Right renal cortex interstitium (tissue), 3 donors: ENCODE results near the gene SMAD4. TPM values are rescaled to one million over a fixed set of nuclear protein-coding genes. Genes with fewer than 3 reads are reported as not detected.
"Not testable (repeated sequence)": the region's sequence is repeated elsewhere in the genome, so short reads cannot be mapped to it uniquely, and the experiment has no call there.

Experiments used
- DNase-seq, 3 donors: peaks; one replicate each; pipeline ENCODE4 v3.0.0-alpha.2; 2013; ENCODE audit warnings: low read depth in 3 of 3, low spot score in 2 of 3
- polyA plus RNA-seq, 3 donors: library from polyadenylated mRNA; unstranded; fragments of 120-200 nt; gene quantifications; one replicate each; pipeline ENCODE4 v1.2.1, GENCODE V29; 2013; ENCODE audit not compliant: insufficient read length in 3 of 3

SMAD4 gene
- 100 to 1,000 TPM; 173 to 182 (median 175) TPM for polyA plus RNA-seq

GRCh38 chr18:51029694-51030536 lies at the start of gene SMAD4:
SMAD4 (plus strand) TSS chr18:51030213; CDS start chr18:51047047, 16,834 bp downstream.
- DNase-seq = peak; percentile 89 to 95 (median 95)

GRCh38 chr18:50981381-50981780 lies 48.6 kb upstream of the SMAD4 start:
- no peak for DNase-seq

- no peak for DNase-seq
These were observed 47.8 kb upstream of the SMAD4 start for GRCh38 chr18:50982086-50982801.

DNA sequence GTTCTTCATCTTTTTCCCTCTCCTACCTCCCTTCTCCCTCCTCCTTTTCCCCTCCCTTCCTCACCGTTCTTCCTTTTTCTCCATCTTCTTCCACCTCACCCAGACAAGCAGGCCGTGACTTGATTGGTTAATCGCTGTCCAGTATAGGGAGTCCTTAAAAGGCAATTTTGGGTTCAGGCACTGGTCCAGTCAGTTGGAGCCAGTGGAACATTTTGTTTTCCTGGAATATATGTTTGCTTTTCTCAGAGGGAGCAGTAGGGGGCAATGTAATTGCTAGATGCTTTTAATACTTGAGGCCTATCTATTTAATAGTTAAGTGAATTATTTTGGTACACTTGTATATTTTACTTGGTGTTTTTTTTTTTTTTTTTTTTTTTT lies 47.2 kb upstream of the SMAD4 start:
- no peak for DNase-seq

DNA sequence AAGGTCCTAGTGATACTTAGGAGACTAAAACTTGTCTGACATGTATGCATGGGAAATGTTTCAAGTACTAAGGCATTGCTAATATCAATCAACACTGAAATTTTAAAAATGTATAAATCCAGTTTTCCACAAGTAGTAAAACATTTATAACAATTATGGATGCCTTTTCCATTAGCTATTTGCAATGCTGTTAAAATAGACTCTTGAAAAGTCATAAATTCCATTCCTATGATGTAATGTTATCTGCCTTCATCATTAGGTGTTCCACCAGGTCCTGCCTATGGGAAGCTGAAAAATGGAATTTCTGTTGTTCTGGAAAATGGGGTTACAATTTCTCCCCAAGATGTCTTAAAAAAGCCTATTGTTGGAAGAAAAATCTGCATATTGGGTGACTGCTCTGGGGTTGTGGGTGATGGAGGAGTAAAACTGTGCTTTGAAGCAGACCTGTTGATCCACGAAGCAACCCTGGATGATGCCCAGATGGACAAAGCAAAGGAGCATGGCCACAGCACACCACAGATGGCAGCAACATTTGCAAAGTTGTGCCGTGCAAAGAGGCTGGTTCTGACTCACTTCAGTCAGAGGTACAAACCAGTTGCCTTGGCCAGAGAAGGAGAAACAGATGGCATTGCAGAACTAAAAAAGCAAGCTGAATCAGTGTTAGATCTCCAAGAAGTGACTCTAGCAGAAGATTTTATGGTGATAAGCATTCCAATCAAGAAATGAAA lies 43.5 kb upstream of the SMAD4 start:
- DNase-seq = no peak

- DNase-seq = no peak
These were observed 42.8 kb upstream of the SMAD4 start for GRCh38 chr18:50987261-50987660.

GRCh38 chr18:50989711-50990110 lies 40.3 kb upstream of the SMAD4 start:
- DNase-seq = no peak

DNA sequence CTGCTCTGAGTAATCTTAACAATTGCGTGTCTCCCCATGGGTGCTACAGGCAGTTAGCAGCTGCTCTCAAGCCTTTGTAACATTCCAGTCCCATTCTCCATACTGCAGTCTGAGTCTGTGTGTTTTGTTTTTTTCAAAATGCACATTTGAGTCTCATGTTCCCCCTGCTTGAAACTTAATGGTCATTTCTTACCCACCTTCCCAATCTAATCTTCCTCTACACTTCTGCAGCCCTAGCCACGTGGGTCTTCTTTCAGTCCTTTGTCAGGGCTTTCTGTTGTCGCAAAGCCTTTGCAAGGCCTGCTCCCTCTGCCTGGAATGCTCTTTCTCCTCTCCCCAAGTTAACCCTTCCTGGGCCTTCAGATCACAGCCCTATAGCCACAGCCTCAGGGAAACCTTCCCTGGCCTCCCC lies 37.7 kb upstream of the SMAD4 start:
- DNase-seq = no peak

- DNase-seq = no peak
These were observed 36.0 kb upstream of the SMAD4 start for GRCh38 chr18:50994031-50994430.

- DNase-seq = not testable (repeated sequence)
These were observed 26.8 kb upstream of the SMAD4 start for GRCh38 chr18:51003174-51003573.

DNA sequence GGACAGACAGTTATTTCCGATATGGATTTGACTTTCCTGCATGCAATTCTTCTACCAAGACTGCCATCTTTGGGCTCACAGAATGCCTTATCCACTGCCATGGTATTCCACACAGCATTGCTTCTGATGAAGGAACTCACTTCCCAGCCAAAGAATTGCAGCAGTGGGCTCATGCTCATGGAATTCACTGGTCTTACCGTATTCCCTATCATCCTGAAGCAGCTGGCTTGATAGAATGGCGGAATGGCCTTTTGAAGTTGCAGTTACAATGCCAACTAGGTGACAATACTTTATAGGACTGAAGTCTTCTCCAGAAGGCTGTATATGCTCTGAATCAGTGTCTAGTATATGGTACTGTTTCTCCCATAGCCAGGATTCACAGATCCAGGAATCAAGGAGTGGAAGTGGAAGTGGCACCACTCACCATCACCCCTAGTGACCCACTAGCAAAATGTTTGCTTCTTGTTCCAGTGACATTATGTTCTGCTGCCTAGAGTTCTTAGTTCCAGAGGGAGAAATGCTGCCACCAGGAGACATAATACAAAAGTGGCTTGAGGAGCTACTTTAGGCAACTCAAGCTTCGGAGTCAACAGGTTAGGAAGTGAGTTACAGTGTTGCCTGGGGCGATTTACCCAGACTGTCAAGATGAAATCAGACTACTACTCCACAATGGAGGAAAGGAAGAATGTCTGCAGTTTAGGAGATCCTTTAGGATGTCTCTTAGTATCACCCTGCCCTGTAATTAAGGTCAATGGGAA lies 23.8 kb upstream of the SMAD4 start:
- no peak for DNase-seq

DNA sequence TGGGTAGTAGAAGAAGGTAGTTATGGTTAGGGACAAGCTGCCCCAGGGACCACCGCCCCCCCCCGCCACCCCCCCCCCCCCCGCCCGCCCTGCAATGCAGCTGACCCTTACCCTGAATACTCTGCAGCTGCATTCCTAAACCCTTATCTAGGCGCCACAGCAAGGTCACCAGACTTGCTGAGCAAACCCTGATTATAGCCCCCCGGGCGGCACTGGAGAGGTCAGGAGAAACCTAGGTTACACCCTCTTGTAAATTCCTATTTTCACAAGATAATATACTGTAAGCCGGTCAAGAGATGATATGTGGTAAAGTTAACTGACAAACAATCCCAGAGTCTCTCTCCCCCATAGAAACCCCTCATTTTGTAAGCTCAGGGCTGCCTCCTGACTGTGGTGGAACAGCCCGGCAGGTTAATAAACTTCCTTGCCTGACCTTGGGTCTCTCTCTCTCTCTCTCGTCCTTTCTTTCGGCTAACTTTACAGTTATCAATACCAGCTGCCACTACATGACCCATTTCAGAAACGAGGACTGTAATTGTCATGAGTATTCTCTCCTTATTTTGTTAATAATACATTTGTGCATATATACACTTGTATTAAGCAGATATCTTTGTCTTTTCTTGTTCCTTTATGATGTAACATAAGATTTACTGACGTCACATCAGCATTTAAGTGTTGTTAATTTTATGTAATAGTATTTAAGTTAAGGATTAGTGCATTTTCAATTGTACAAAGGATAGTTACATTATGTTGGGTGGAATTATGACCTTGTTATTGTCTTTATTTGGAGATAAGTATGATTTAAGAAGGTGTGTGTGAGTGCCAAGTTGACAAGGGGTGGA lies 22.8 kb upstream of the SMAD4 start:
- no peak for DNase-seq

DNA sequence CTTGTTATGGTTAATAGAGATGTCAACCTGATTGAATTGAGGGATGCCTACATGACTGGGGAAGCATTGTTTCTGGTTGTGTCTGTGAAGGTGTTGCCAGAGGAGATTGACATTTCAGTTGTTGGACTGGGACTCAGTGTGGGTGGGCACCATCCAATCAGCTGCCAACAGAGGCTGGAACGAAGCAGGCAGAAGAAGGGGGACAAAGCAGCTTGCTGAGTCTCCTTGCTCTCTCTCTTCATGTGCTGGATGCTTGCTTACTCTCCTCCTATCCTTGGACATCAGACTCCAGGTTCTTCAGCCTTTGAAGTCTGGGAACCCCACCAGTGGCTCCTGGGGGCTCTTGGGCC lies 22.2 kb upstream of the SMAD4 start:
- DNase-seq = no peak

DNA sequence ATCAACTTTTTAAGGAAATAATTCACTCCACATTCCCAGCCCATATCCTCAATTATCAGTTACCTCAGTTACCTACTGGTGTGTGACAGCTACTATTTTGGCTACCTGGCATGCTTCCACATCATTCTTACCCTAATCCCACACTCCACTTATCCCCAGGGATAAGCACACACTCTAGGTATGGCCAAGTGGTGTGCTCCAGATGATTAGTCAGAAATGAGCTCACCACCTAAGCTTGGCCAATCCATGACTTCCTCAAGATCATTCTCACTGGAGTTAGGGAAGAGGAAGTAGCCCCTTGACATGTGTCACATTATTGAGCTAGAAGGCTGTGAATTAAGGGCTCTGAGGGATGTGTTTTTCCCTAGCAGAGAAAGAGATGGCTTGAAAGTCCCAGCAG lies 20.9 kb upstream of the SMAD4 start:
- no peak for DNase-seq

GRCh38 chr18:51010218-51010617 lies 19.8 kb upstream of the SMAD4 start:
- DNase-seq = no peak

DNA sequence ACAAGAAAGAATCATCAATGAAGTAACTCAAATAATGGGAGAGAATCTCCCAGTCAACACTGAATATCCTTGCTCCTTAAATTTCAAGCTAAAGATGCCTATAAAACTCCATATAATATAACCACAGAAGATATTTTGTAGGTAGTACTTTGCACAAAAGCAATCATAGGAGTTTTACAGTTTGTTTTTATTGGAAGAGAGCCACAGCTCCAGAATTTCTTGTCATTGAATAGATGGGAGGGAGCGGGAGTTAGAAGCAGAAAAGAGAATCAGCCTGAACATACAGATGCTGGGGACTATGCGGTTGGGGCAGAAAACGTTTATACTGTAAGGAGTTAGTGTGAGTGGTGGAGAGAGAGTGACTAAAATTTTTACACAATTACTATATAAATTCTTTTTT lies 18.3 kb upstream of the SMAD4 start:
- DNase-seq = no peak

DNA sequence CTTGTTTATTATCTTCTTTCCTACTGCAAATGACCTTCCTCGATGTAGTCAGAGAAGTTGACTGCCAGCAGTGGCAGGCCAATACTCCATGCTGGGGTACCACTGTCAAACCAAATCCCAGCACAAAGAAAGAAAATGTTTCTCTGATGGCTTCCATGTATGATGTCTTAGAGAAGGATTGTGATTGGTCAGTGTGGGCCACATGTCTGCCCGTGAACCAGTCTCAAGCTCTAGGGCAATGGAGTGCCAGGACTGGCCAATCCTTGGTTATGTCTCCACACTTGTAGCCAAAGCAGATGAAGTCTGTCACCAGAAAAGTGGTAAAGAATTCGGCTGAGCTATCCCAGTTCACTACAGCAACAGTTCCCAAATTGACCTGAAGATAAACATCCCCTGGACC lies 17.6 kb upstream of the SMAD4 start:
- DNase-seq = no peak

DNA sequence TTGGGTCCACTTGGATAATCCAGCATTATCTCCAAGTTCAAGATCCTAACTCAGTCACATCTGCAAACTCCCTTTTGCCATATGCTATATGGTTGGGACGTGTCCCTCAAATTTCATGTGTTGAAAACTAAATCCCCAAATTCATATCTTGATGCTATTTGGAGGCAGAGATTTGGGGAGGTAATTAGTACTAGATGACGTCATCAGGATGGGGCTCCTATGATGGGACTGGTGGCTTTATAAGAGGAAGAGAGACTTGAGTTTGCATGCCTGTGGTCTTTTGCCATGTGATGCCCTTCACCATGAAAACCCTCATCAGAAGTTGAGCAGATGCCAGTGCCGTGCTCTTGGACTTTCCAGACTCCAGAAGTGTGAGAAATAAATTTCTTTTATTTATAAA lies 16.8 kb upstream of the SMAD4 start:
- DNase-seq = no peak

DNA sequence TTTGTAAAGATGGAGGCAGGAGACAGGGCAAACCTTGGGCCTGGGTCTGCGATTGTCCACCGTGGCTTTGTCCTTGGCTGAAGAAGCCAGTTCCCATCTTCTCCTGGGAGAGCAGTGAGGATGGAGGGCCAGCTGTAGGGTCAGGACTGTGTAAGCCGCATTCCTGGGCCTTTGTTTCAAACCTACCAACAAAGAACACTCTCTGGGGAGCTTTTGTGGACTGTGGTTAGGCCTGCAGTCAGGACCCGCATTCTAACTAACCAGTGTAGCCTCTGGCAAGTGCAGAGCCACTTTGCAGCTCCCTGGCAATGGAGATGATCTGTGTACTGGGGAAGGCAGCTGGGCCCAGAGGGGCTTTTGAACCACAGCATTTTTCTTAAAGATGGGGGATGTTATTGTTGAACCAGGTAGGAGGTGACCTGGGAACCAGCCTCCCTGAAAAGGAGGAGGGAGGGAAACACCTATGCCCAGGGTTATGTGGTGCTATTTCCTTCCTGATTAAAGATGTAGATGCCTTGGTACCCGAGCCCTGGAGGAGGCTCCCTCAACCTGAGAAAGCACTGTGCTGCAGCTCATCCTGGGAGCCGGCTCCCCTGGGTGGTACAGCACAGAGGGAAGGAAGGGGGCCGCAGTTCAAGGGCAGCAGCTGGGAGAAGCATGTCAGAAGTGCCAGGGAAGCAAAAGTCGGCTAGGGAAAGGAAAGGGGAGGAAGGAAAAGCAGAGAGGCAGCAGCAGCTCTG lies 12.7 kb upstream of the SMAD4 start:
- DNase-seq = no peak
